GM12878 (cell line): ENCODE data around the gene MMP15. TPM values are rescaled to one million over a fixed set of nuclear protein-coding genes. Genes with fewer than 3 reads are reported as not detected.

Experiments used
- ATAC-seq: fragments of 200-7000 bp; cut with Tn5 transposase; 3 replicates; pipeline ENCODE4 v1.9.1; 2020; ENCODE audit warnings: mild to moderate bottlenecking, moderate library complexity
- BruUV-seq: library from RNA; stranded (reverse); fragments of 400-500 nt; replicated peaks from 2 replicates; lab custom pipeline; 2021; lab: Mats Ljungman, UMichigan
- CTCF ChIA-PET: fragments of 300-600 bp; sonication (Branson Sonifier 250); formaldehyde crosslinking; extraction: SDS; loops from one replicate; lab custom pipeline; 2021; ENCODE audit warnings: inconsistent platforms; lab: Yijun Ruan, JAX
- POLR2A ChIA-PET: fragments of 350-600 bp; formaldehyde crosslinking; extraction: SDS; loops from one replicate; lab custom pipeline; 2021; ENCODE audit warnings: inconsistent platforms; lab: Charles Lee
- RAD21 ChIA-PET: fragments of 300-600 bp; sonication (Branson Sonifier 250); formaldehyde crosslinking; loops from one replicate; lab custom pipeline; 2023; ENCODE audit warnings: antibody characterized with exemption; ENCODE audit not compliant: unreplicated experiment; lab: Charles Lee
- SMC1A ChIA-PET: fragments of 300-600 bp; sonication (Branson Sonifier 250); formaldehyde crosslinking; loops from one replicate; lab custom pipeline; 2023; ENCODE audit not compliant: unreplicated experiment, uncharacterized antibody; lab: Charles Lee
- DNase-seq: peaks from one replicate; pipeline ENCODE4 v3.0.0-alpha.2; 2011; ENCODE audit warnings: low read depth, low spot score
- FAIRE-seq: peaks from 3 replicates; lab custom pipeline; 2011; peaks lifted over from hg19 to GRCh38; lab: Jason Lieb, UNC
- H2AFZ ChIP-seq: 2 replicates; pipeline ENCODE4 v1.6.0; 2011; ENCODE audit warnings: low read depth, low read length, control low read depth; ENCODE audit not compliant: control insufficient read depth
- H3K27ac ChIP-seq: 2 replicates; pipeline ENCODE4 v1.5.1; 2011; ENCODE audit warnings: control low read depth; ENCODE audit not compliant: control insufficient read depth, insufficient read depth
- H3K27me3 ChIP-seq, 2 experiments: replicated peaks in 1 of 2; 2 replicates each; pipeline versions ENCODE4 v1.6.0 to v1.6.1; 2011; ENCODE audit warnings: low read length in 1 of 2; ENCODE audit not compliant: control insufficient read depth in 2 of 2, insufficient read depth in 2 of 2
- H3K36me3 ChIP-seq, 2 experiments: 2 replicates each; pipeline ENCODE4 v1.5.1; 2011; ENCODE audit warnings: low read length in 1 of 2; ENCODE audit not compliant: control insufficient read depth in 2 of 2, insufficient read depth in 2 of 2
- H3K4me1 ChIP-seq: 2 replicates; pipeline ENCODE4 v1.6.1; 2011; ENCODE audit warnings: mild to moderate bottlenecking, low read length, moderate library complexity, mixed read lengths; ENCODE audit not compliant: control insufficient read depth, insufficient read depth
- H3K4me2 ChIP-seq: 2 replicates; pipeline ENCODE4 v1.6.0; 2011; ENCODE audit warnings: control low read depth; ENCODE audit not compliant: control insufficient read depth, insufficient read depth
- H3K4me3 ChIP-seq: fragments of 200-600 bp; sonication (generic); 2 replicates; pipeline ENCODE4 v1.5.1; 2016
- H3K79me2 ChIP-seq: 2 replicates; pipeline ENCODE4 v1.6.0; 2011; ENCODE audit warnings: low read length; ENCODE audit not compliant: control insufficient read depth, insufficient read depth
- H3K9ac ChIP-seq: 2 replicates; pipeline ENCODE4 v1.8.0; 2011; ENCODE audit warnings: low read length, control low read depth, mixed read lengths; ENCODE audit not compliant: control insufficient read depth, insufficient read depth
- H3K9me3 ChIP-seq: replicated peaks from 3 replicates; pipeline ENCODE4 v1.5.1; 2011; ENCODE audit warnings: mild to moderate bottlenecking, low read length; ENCODE audit not compliant: control insufficient read depth, insufficient read depth
- H4K20me1 ChIP-seq: 2 replicates; pipeline ENCODE4 v1.6.0; 2011; ENCODE audit not compliant: control insufficient read depth, insufficient read depth
- CHD2 ChIP-seq: IDR thresholded peaks from 2 replicates; pipeline ENCODE4 v1.6.1; 2011; ENCODE audit warnings: low read depth, low read length, improper control_type of control experiment, borderline replicate concordance
- CHD4 ChIP-seq: fragments of 200-600 bp; sonication (generic); IDR thresholded peaks from 2 replicates; pipeline ENCODE4 v1.6.1; 2016; ENCODE audit warnings: mild to moderate bottlenecking
- E2F8 ChIP-seq: fragments of 450-650 bp; IDR thresholded peaks from 2 replicates; pipeline ENCODE4 v1.6.1; 2018; ENCODE audit warnings: mild to moderate bottlenecking, low read depth, moderate library complexity; ENCODE audit not compliant: partially characterized antibody
- LARP7 ChIP-seq: fragments of 450-650 bp; IDR thresholded peaks from 2 replicates; pipeline ENCODE4 v1.6.1; 2017; ENCODE audit warnings: mild to moderate bottlenecking
- PAX8 ChIP-seq: fragments of 450-650 bp; IDR thresholded peaks from 2 replicates; pipeline ENCODE4 v1.6.1; 2017; ENCODE audit warnings: mild to moderate bottlenecking, moderate library complexity
- RAD21 ChIP-seq: IDR thresholded peaks from 2 replicates; pipeline ENCODE4 v1.6.1; 2011; ENCODE audit warnings: mild to moderate bottlenecking, low read depth, low read length, moderate library complexity; ENCODE audit not compliant: insufficient read depth
- SMAD1 ChIP-seq: fragments of 450-650 bp; IDR thresholded peaks from 2 replicates; pipeline ENCODE4 v1.6.1; 2018; ENCODE audit warnings: mild to moderate bottlenecking, low read depth; ENCODE audit not compliant: partially characterized antibody
- TAF1 ChIP-seq: IDR thresholded peaks from 2 replicates; pipeline ENCODE4 v1.6.1; 2011; ENCODE audit warnings: mild to moderate bottlenecking, low read depth, low read length, borderline replicate concordance
- ZNF592 ChIP-seq: fragments of 450-650 bp; IDR thresholded peaks from 2 replicates; pipeline ENCODE4 v1.6.1; 2017; ENCODE audit warnings: mild to moderate bottlenecking, moderate library complexity
- WGBS: methylation state at CpG from one replicate; pipeline ENCODE4 v1.1.6; 2016; ENCODE audit warnings: low lambda C conversion rate; ENCODE audit not compliant: insufficient replicate concordance, insufficient coverage; ENCODE audit errors: missing lambda C conversion rate; 5-methylcytosine and 5-hydroxymethylcytosine counted together
- in situ Hi-C: fragments of 300-500 bp; cut with MboI; formaldehyde crosslinking; loops from 9 replicates; pipeline ENCODE4 v1.14.3; 2018; ENCODE audit warnings: mixed read lengths
- intact Hi-C: fragments of 100-400 bp; cut with micrococcal nuclease; formaldehyde crosslinking; loops from one replicate; pipeline ENCODE4 v1.14.2; 2022; ENCODE audit not compliant: unreplicated experiment
- polyA plus RNA-seq, 11 experiments: library from polyadenylated mRNA; depleted of rRNA in 4 of 11; unstranded in 6 of 11; stranded (reverse) in 5 of 11; fragments of >200 nt; fragmentation: Nextera tagmentation in 4 of 11; fragmentation: Illumina TruSeq in 1 of 11; extraction: Ambion mirVana in 4 of 11; extraction: Trizol in 1 of 11; gene quantifications; 1 replicate in 1 of 11; 2 replicates in 10 of 11; pipeline versions ENCODE4 v1.2.1 to v1.2.3, GENCODE V29; 2011 to 2016; ENCODE audit warnings: inconsistent platforms in 2 of 11, missing spikeins in 2 of 11, low read depth in 1 of 11
- total RNA-seq, 4 experiments: library from RNA; depleted of rRNA in 3 of 4; stranded (reverse); fragments of >200 nt in 3 of 4; fragmentation: Illumina TruSeq in 1 of 4; extraction: Trizol in 1 of 4; gene quantifications; 2 replicates each; pipeline versions ENCODE4 v1.2.1 to v1.2.3, GENCODE V29; 2013 to 2021
- TF ChIP-seq, protein P1 (sequence below): fragments of 450-650 bp; formaldehyde crosslinking; IDR thresholded peaks from 2 replicates; pipeline ENCODE4 v1.5.0; 2022; ENCODE audit warnings: mild to moderate bottlenecking, missing genetic modification characterization

Gene MMP15
- total and polyA plus RNA-seq, 10 of the 15 experiments (the other 5 are each of a cell fraction or from before 2014, with no cell fraction given): 0.08 to 0.56 (median 0.10) TPM; not detected in 7

DNA sequence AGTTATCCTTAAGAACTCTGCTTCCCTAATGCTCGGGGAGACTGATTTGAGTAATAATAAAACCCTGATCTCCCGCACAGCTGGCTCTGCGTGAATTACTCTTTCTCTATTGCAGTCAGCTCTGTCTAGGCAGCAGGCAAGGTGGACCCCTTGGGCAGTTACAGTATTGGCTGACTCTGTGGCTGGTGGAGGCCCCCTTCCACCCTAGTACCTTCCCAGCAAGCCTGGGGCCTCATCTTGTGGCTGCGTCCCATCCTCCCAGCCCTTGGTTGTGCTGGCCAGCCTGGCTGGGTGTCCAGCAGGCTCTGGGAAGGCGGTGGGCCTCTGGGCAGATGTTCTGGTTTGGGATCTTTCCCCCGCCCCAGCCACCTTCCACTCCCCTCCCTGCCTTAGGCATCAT lies 59.1 kb downstream of the MMP15 start (continued):
- TF ChIP-seq PAX8 (no peak), E2F8 (no peak), CHD4 (no peak), LARP7 (no peak)
- TF ChIP-seq, protein P1, sequence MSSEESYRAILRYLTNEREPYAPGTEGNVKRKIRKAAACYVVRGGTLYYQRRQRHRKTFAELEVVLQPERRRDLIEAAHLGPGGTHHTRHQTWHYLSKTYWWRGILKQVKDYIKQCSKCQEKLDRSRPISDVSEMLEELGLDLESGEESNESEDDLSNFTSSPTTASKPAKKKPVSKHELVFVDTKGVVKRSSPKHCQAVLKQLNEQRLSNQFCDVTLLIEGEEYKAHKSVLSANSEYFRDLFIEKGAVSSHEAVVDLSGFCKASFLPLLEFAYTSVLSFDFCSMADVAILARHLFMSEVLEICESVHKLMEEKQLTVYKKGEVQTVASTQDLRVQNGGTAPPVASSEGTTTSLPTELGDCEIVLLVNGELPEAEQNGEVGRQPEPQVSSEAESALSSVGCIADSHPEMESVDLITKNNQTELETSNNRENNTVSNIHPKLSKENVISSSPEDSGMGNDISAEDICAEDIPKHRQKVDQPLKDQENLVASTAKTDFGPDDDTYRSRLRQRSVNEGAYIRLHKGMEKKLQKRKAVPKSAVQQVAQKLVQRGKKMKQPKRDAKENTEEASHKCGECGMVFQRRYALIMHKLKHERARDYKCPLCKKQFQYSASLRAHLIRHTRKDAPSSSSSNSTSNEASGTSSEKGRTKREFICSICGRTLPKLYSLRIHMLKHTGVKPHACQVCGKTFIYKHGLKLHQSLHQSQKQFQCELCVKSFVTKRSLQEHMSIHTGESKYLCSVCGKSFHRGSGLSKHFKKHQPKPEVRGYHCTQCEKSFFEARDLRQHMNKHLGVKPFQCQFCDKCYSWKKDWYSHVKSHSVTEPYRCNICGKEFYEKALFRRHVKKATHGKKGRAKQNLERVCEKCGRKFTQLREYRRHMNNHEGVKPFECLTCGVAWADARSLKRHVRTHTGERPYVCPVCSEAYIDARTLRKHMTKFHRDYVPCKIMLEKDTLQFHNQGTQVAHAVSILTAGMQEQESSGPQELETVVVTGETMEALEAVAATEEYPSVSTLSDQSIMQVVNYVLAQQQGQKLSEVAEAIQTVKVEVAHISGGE (CRISPR knock-in tag): no peak

DNA sequence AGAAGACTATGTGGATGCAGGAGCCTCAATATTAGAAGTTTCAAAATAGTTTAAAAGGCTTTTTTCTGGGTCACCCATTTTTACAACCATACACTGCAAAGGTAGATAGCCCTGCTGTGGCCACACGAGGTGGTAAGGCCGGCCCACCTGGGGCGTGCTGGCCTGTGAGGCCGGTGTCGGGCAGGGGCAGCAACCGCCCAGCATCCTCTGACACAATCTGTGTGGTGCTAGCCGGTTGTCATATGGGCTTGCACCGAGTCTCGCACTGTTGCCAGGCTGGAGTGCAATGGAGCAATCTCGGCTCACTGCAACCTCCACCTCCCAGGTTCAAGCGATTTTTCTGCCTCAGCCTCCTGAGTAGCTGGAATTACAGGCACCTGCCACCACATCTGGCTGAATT lies 59.6 kb downstream of the MMP15 start:
- no peaks in the 10 kb centered on the region for H3K36me3 ChIP-seq
- intact Hi-C loops (no loop called here), in situ Hi-C loops (no loop called here)
- no peaks in the 10 kb centered on the region for H3K4me1 ChIP-seq
- H3K9me3 ChIP-seq: no peaks in the 10 kb centered on the region
- SMC1A ChIA-PET: no interaction called here
- CTCF ChIA-PET: no interaction called here
- no peaks in the 10 kb centered on the region for H4K20me1 ChIP-seq
- H3K4me3 ChIP-seq: no peak overlapping the region
- FAIRE-seq (no peak), DNase-seq (no peak), ATAC-seq (no peak)
- no peak overlapping the region for H2AFZ ChIP-seq
- no peaks in the 10 kb centered on the region for H3K79me2 ChIP-seq
- H3K27me3 ChIP-seq: no peaks in the 10 kb centered on the region
- no peak for TF ChIP-seq ZNF592
- no peak for TF ChIP-seq TAF1
- TF ChIP-seq SMAD1: no peak
- no peak for TF ChIP-seq RAD21
- no peak for TF ChIP-seq CHD2
- RAD21 ChIA-PET: no interaction called here
- H3K27ac ChIP-seq: no peak overlapping the region
- H3K9ac ChIP-seq: no peak overlapping the region
- 44% methylated on average over 11 of the region's 11 CpGs for WGBS
- no peak overlapping the region for H3K4me2 ChIP-seq
- POLR2A ChIA-PET: no interaction called here
- no TSS peak for BruUV-seq
